K562 (cell line): Measurements from ENCODE around the gene GABARAPL1. TPM values are rescaled to one million over a fixed set of nuclear protein-coding genes. Genes with fewer than 3 reads are reported as not detected.

Experiments
- CHD2 ChIP-seq: IDR thresholded peaks from 2 replicates; pipeline ENCODE4 v1.6.1; 2011; ENCODE audit warnings: low read depth, low read length
- DACH1 ChIP-seq: fragments of 450-650 bp; IDR thresholded peaks from 2 replicates; pipeline ENCODE4 v1.6.1; 2018; ENCODE audit not compliant: partially characterized antibody
- DMBX1 ChIP-seq: fragments of 250-450 bp; sonication (Bioruptor Pico); IDR thresholded peaks from 2 replicates; pipeline ENCODE4 v1.8.0; 2022; ENCODE audit warnings: inconsistent platforms, mild to moderate bottlenecking, moderate library complexity, borderline replicate concordance
- EHMT2 ChIP-seq: fragments of 450-650 bp; IDR thresholded peaks from 2 replicates; pipeline ENCODE4 v1.6.1; 2018; ENCODE audit warnings: antibody characterized with exemption
- HDAC1 ChIP-seq, 2 experiments: fragments of 450-650 bp; IDR thresholded peaks; 2 replicates each; pipeline ENCODE4 v1.6.1; 2016 to 2017; ENCODE audit warnings: inconsistent platforms in 1 of 2, mild to moderate bottlenecking in 1 of 2, moderate library complexity in 1 of 2
- JUND ChIP-seq, 2 experiments: IDR thresholded peaks; 2 replicates in 1 of 2; 3 replicates in 1 of 2; pipeline ENCODE4 v1.6.1; 2011; ENCODE audit warnings: borderline replicate concordance in 2 of 2, low read depth in 2 of 2, low read length in 2 of 2, improper control_type of control experiment in 1 of 2, missing biosample characterization in 1 of 2, missing genetic modification characterization in 1 of 2, missing genetic modification reagents in 1 of 2
- MBD2 ChIP-seq: sonication (generic); IDR thresholded peaks from 2 replicates; pipeline ENCODE4 v1.6.1; 2016; ENCODE audit warnings: low read depth, borderline replicate concordance
- MCM7 ChIP-seq, 2 experiments: fragments of 450-650 bp; IDR thresholded peaks; 2 replicates each; pipeline ENCODE4 v1.6.1; 2016 to 2018
- POLR2AphosphoS5 ChIP-seq: IDR thresholded peaks from 2 replicates; pipeline ENCODE4 v1.6.1; 2011; ENCODE audit warnings: mild to moderate bottlenecking, low read depth, low read length, moderate library complexity; ENCODE audit not compliant: control insufficient read depth, insufficient read depth
- PTRF ChIP-seq: fragments of 450-650 bp; IDR thresholded peaks from 2 replicates; pipeline ENCODE4 v1.6.1; 2016; ENCODE audit warnings: mild to moderate bottlenecking, missing genetic modification characterization, missing compliant biosample characterization
- RBBP5 ChIP-seq: fragments of 200-600 bp; sonication (generic); IDR thresholded peaks from 2 replicates; pipeline ENCODE4 v1.6.1; 2012; ENCODE audit warnings: borderline replicate concordance, mild to moderate bottlenecking, low read length, control low read depth, inconsistent platforms; ENCODE audit not compliant: insufficient read depth, poor library complexity, severe bottlenecking
- TFAP4 ChIP-seq: sonication (generic); formaldehyde crosslinking; IDR thresholded peaks from 2 replicates; pipeline ENCODE4 v1.8.0; 2022; ENCODE audit warnings: missing genetic modification reagents, mild to moderate bottlenecking, moderate library complexity, borderline replicate concordance
- ZNF174 ChIP-seq: fragments of 250-450 bp; sonication (Bioruptor Pico); IDR thresholded peaks from 2 replicates; pipeline ENCODE4 v1.4.0; 2020; ENCODE audit warnings: mild to moderate bottlenecking
- ZNF407 ChIP-seq: fragments of 450-650 bp; IDR thresholded peaks from 2 replicates; pipeline ENCODE4 v1.6.1; 2016; ENCODE audit warnings: low read depth
- ZNF445 ChIP-seq: fragments of 250-450 bp; sonication (Bioruptor Pico); IDR thresholded peaks from 2 replicates; pipeline ENCODE4 v1.4.0; 2020; ENCODE audit warnings: low read depth, mild to moderate bottlenecking, moderate library complexity
- ZNF639 ChIP-seq, 2 experiments: fragments of 200-800 bp in 1 of 2; sonication (Bioruptor generic) in 1 of 2; sonication (generic) in 1 of 2; formaldehyde crosslinking in 1 of 2; IDR thresholded peaks in 1 of 2; conservative IDR thresholded peaks in 1 of 2; 2 replicates each; pipeline versions ENCODE4 v1.5.0 to v1.6.1; 2016 to 2020; ENCODE audit warnings: missing compliant biosample characterization in 1 of 2, missing genetic modification characterization in 1 of 2, missing genetic modification reagents in 1 of 2
- ZNF717 ChIP-seq: fragments of 250-450 bp; sonication (Bioruptor Pico); IDR thresholded peaks from 2 replicates; pipeline ENCODE4 v1.5.0; 2021
- polyA plus RNA-seq, 8 experiments: library from polyadenylated mRNA; depleted of rRNA in 4 of 8; stranded (reverse) in 5 of 8; unstranded in 3 of 8; fragments of >200 nt; fragmentation: Nextera tagmentation in 2 of 8; fragmentation: Illumina TruSeq in 1 of 8; extraction: Ambion mirVana in 2 of 8; extraction: Trizol in 1 of 8; gene quantifications; 2 replicates each; pipeline versions ENCODE4 v1.2.1 to v1.2.3, GENCODE V29; 2011 to 2014; ENCODE audit warnings: inconsistent platforms in 1 of 8, missing spikeins in 1 of 8
- total RNA-seq, 7 experiments: library from RNA; depleted of rRNA in 6 of 7; stranded (reverse); fragments of >200 nt in 6 of 7; fragmentation: Illumina TruSeq in 2 of 7; extraction: Trizol in 2 of 7; gene quantifications; 2 replicates each; pipeline versions ENCODE4 v1.2.1 to v1.2.3, GENCODE V29; 2011 to 2021; ENCODE audit warnings: low replicate concordance in 1 of 7

Gene GABARAPL1
- total and polyA plus RNA-seq, 9 of the 15 experiments (the other 6 are each of a cell fraction or from before 2014, with no cell fraction given), result 2.3 to 15.9 (median 11.3) TPM

GRCh38 chr12:10212739-10213131 is at the start of gene GABARAPL1 (continued):
- TF ChIP-seq HDAC1 (IDR thresholded peaks at IDR 0.05) (peak in 1 of 2 experiments; percentile 36; a peak in 2 of 4 replicates), ZNF717 (no peak), ZNF407 (no peak), PTRF (tag) (no peak), JUND (IDR thresholded peaks at IDR 0.05; ENCODE audit: borderline replicate concordance, low read depth, low read length) (peak; percentile 45; the same call in 1 of the 2 replicates), JUND (tag; IDR thresholded peaks at IDR 0.05; ENCODE audit: borderline replicate concordance, low read depth, low read length) (no peak; the same call in 2 of the 3 replicates), RBBP5 (no peak), DACH1 (peak; percentile 53), POLR2AphosphoS5 (0 out of 2 replicates have a peak, but pooled peaks have one; percentile 2), DMBX1 (CRISPR knock-in tag) (no peak), MCM7 (IDR thresholded peaks at IDR 0.05) (no peak), CHD2 (no peak), ZNF174 (no peak), ZNF445 (CRISPR knock-in tag) (no peak), TFAP4 (CRISPR knock-in tag) (peak; percentile 98), ZNF639 (CRISPR knock-in tag; conservative IDR thresholded peaks at IDR 0.05 in 1 of 2, IDR thresholded peaks at IDR 0.05 in 1 of 2) (no peak), MBD2 (no peak), EHMT2 (no peak)
